SK-N-MC (cell line): ENCODE measurements around the gene CMSS1.
"Not testable (repeated sequence)": the region's sequence is repeated elsewhere in the genome, so short reads cannot be mapped to it uniquely, and the experiment has no call there.

Experiments used
- DNase-seq: peaks from one replicate; pipeline ENCODE4 v3.0.0-alpha.2; 2011; ENCODE audit warnings: low read depth, low spot score
- H3K27ac ChIP-seq: fragments of 200-600 bp; sonication (generic); 2 replicates; pipeline ENCODE4 v1.5.1; 2016; ENCODE audit warnings: mixed run types
- H3K36me3 ChIP-seq: fragments of 200-600 bp; sonication (generic); 2 replicates; pipeline ENCODE4 v1.6.1; 2017; ENCODE audit warnings: antibody characterized with exemption, low read length, mixed read lengths; ENCODE audit not compliant: insufficient read depth
- H3K4me3 ChIP-seq: fragments of 200-600 bp; sonication (generic); 2 replicates; pipeline ENCODE4 v1.5.1; 2016
- H3K9ac ChIP-seq: fragments of 200-600 bp; sonication (generic); 2 replicates; pipeline ENCODE4 v1.8.0; 2017; ENCODE audit warnings: mixed run types, mixed read lengths; ENCODE audit not compliant: insufficient read length
- H3K9me3 ChIP-seq: fragments of 200-600 bp; sonication (generic); 2 replicates; pipeline ENCODE4 v1.6.1; 2017; ENCODE audit warnings: low read depth, mild to moderate bottlenecking, antibody characterized with exemption, low read length, moderate library complexity, mixed read lengths
- EZH2 ChIP-seq: fragments of 200-600 bp; sonication (generic); IDR thresholded peaks from one replicate; pipeline ENCODE4 v1.6.1; 2017; ENCODE audit warnings: antibody characterized with exemption
- FOXP2 ChIP-seq: optimal IDR thresholded peaks from 2 replicates; pipeline ENCODE3; 2011; ENCODE audit warnings: mild to moderate bottlenecking, moderate library complexity; ENCODE audit not compliant: insufficient read depth; ENCODE audit errors: extremely low read length, control extremely low read depth
- POLR2AphosphoS5 ChIP-seq: IDR thresholded peaks from 2 replicates; pipeline ENCODE4 v1.6.1; 2012; ENCODE audit warnings: mild to moderate bottlenecking, low read depth, low read length, borderline replicate concordance

CMSS1 gene

GRCh38 chr3:100087198-100087597 lies 269.5 kb downstream of the CMSS1 start:
- no peak for DNase-seq
- no peak overlapping the region for H3K9ac ChIP-seq
- no peak overlapping the region for H3K27ac ChIP-seq
- H3K4me3 ChIP-seq: no peak overlapping the region
- no peaks in the 10 kb centered on the region for H3K9me3 ChIP-seq
- TF ChIP-seq POLR2AphosphoS5 (no peak), FOXP2 (no peak), EZH2 (no peak)
- H3K36me3 ChIP-seq: no peaks in the 10 kb centered on the region

GRCh38 chr3:100088735-100089368 lies 271.2 kb downstream of the CMSS1 start:
- Histone ChIP-seq H3K9ac (no peak overlapping the region), H3K4me3 (no peak overlapping the region), H3K36me3 (no peaks in the 10 kb centered on the region), H3K9me3 (no peaks in the 10 kb centered on the region), H3K27ac (no peak overlapping the region)
- DNase-seq: no peak
- no peak for TF ChIP-seq POLR2AphosphoS5
- TF ChIP-seq EZH2: no peak
- TF ChIP-seq FOXP2: no peak

- Histone ChIP-seq H3K36me3 (no peaks in the 10 kb centered on the region), H3K9me3 (no peaks in the 10 kb centered on the region), H3K4me3 (no peak overlapping the region), H3K9ac (no peak overlapping the region), H3K27ac (no peak overlapping the region)
- no peak for DNase-seq
- TF ChIP-seq EZH2 (no peak), POLR2AphosphoS5 (no peak), FOXP2 (no peak)
Observed at GRCh38 chr3:100089812-100090668, 272.4 kb downstream of the CMSS1 start.

GRCh38 chr3:100090669-100091005 lies 273.0 kb downstream of the CMSS1 start:
- no peak overlapping the region for H3K9ac ChIP-seq
- no peaks in the 10 kb centered on the region for H3K9me3 ChIP-seq
- TF ChIP-seq POLR2AphosphoS5: no peak
- TF ChIP-seq FOXP2: no peak
- TF ChIP-seq EZH2: no peak
- no peak for DNase-seq
- H3K36me3 ChIP-seq: no peaks in the 10 kb centered on the region
- no peak overlapping the region for H3K4me3 ChIP-seq
- no peak overlapping the region for H3K27ac ChIP-seq

- H3K36me3 ChIP-seq: no peaks in the 10 kb centered on the region
- no peak overlapping the region for H3K9ac ChIP-seq
- H3K27ac ChIP-seq: no peak overlapping the region
- H3K9me3 ChIP-seq: no peaks in the 10 kb centered on the region
- TF ChIP-seq POLR2AphosphoS5 (no peak), EZH2 (no peak), FOXP2 (no peak)
- no peak overlapping the region for H3K4me3 ChIP-seq
- DNase-seq: no peak
Observed at GRCh38 chr3:100093831-100094230, 276.2 kb downstream of the CMSS1 start.

- not testable (repeated sequence) for H3K9ac ChIP-seq, H3K4me3 ChIP-seq, H3K27ac ChIP-seq, H3K36me3 ChIP-seq, DNase-seq, H3K9me3 ChIP-seq
Observed at GRCh38 chr3:100096286-100096685, 278.6 kb downstream of the CMSS1 start.

- Histone ChIP-seq H3K9ac (no peak overlapping the region), H3K4me3 (no peak overlapping the region), H3K27ac (no peak overlapping the region), H3K9me3 (no peaks in the 10 kb centered on the region), H3K36me3 (no peaks in the 10 kb centered on the region)
- no peak for TF ChIP-seq EZH2
- no peak for TF ChIP-seq FOXP2
- no peak for TF ChIP-seq POLR2AphosphoS5
- DNase-seq: no peak
Observed at GRCh38 chr3:100096866-100097265, 279.2 kb downstream of the CMSS1 start.

GRCh38 chr3:100097919-100098783 lies 280.5 kb downstream of the CMSS1 start:
- Histone ChIP-seq H3K9ac (no peak overlapping the region), H3K4me3 (no peak overlapping the region), H3K9me3 (no peaks in the 10 kb centered on the region), H3K27ac (no peak overlapping the region), H3K36me3 (no peaks in the 10 kb centered on the region)
- no peak for DNase-seq
- TF ChIP-seq POLR2AphosphoS5: no peak
- TF ChIP-seq EZH2: no peak
- no peak for TF ChIP-seq FOXP2
